ELR (cell line): ENCODE measurements around the gene MLLT3.

ENCODE experiments used
- DNase-seq: peaks from one replicate; pipeline ENCODE4 v3.0.0-alpha.2; 2015; ENCODE audit warnings: low read depth

Gene MLLT3

DNA sequence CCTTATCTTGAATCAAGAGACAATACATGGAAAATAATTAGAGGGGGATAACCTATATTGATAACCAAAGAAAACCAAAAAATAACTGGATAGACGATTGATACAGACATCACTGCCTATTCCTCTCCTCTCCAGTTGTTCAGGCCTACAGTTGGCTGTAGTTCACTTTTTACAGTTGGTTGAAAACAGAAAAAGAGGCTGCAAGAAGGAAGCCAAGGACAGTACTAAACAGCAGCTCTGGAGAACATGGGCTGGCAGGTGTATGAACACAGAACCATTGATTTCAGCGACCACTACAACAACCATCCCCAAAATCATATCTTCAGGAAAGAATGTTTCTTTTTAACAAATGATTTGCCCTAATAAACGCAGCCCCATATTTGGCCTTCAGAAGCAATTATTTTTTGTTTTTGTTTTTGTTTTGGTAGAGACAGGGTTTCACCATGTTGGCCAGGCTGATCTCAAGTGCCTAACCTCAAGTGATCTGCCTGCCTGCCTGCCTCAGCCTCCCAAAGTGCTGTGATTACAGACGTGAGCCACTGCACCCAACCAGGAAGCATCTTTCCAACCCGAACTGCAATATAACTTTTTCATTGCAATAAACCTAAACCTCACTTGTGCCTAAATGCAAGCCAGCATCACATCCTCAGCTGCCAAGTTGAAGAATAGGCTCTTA is 64.3 kb downstream of the MLLT3 start:
- DNase-seq, result no peak

DNA sequence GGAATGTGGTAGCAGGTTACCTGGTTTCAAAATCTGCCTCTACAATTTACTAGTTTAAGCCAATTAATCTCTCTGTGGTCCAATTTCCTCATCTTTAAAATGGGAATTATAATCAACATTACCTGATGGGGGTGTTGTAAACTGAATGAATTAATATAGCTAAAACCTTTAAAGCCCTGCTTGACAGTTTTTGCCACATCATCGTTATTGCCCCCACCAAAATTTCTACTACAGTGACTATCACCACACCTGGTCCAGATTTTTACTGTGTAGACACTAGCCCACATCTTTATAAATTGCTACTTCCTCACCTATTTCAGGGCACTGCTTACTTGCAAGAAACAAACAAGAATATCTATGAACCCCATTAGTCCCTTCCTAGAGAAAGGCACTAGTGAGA is 65.0 kb downstream of the MLLT3 start:
- no peak for DNase-seq

DNA sequence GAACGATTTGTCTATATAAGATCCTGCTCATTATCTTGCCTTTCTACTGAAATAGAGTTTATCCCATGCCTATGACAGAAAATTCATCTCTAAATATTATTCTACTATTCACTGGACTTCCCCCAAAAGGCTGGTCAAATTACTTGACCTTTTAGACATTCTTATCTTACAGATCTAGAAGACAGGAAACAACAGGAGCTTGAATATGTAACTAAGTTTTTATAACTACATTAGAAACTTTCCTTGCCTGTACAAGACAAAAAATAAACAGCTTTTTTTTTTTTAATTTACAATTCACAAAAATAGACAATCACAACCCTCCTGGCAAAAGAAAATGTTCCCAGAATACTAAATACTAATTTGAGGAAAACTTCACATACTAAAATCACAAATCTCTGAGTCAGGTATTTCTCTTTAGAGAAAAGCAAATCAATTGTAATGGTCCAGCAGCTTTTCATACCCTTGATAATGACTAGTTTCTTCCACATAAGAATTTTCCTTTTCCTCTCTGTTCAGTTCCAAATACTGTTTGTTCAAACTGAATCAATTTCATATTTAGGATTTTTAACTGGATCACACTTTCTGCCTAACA is 68.6 kb downstream of the MLLT3 start:
- peak; percentile 35 for DNase-seq

DNA sequence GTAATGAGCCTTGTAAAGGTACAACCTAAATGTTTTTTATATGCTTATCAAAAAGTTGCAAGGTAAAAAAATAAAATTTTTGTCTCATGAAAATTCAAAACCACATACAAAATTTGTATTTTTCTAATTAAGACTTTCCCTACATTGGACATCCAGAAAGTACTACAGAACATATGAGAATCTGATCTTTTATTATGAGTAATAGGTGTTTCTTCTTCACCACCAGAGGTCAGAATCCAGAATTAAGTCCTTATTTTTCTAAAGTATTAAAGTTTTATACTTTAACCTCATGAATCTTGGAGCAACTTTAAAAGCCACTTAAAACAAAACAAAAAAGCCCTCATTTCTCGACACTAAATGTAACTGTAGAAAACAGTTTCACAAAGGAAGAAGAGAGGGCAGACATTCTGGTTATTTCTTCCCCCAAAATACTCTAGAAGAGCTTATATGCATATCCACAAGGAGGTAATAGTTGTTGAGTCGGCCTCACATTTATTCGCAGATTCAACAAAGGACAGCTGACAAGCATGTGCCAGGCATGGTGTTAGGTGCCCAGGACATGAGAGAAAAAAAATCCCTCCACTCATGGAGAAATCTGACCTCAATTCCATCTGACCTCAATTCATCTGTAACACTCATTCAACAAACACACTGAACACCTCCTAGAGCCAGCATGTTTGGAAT is 69.3 kb downstream of the MLLT3 start:
- DNase-seq, result peak; percentile 33

DNA sequence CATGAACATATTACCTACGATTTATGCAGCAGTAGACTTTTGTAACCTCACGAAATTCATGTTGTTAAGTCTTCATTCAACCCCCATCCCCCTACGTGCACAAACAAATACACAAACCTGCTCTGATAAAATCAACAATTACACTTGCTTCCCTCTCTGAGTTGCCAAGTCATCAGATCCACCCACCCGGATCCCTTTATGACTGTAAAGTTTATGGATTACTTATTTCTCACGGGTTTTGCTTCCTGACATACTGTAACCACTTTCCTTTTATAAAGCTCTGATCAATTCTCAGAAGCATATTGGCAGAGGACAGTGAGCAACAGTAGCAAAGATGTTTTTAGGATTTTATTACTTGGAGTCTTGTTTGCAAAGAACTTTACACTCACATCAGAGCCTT is 70.5 kb downstream of the MLLT3 start:
- peak; percentile 19 for DNase-seq

DNA sequence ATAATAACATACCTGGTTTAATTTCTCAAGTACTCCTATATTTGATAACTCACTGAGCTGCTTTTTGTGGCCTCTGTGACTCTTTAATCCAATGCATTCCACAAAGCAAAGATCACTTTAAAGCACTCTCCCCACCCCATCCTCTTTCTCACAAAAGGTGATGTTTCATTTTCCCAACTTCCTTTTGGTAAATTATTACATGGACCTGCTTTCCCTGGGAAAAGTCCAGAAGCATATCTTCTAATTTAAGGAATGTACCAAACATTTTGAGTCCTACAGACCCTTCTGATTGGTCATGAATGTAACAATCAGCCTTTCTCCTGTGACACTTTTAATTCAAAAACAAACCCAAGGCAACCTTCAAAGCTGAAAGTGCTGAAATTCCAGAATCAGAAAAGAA is 71.1 kb downstream of the MLLT3 start:
- DNase-seq, result peak; percentile 54

DNA sequence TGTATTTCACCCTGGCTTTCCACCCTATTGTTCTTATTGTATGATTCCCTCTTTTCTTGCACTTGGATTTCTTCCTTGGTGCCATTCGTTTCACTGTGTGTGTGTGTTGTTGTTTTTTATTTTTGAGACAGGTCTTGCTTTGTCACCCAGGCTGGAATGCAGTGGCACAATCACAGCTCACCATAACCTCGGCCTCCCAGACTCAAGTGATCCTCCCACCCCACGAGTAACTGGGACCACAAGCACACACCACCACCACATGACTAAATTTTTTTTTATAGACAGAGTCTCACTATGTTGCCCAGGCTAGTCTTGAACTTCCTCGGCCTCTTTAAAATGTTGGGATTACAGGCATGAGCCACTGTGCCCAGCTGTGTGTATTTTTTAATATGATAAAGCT is 72.0 kb downstream of the MLLT3 start:
- no peak for DNase-seq

DNA sequence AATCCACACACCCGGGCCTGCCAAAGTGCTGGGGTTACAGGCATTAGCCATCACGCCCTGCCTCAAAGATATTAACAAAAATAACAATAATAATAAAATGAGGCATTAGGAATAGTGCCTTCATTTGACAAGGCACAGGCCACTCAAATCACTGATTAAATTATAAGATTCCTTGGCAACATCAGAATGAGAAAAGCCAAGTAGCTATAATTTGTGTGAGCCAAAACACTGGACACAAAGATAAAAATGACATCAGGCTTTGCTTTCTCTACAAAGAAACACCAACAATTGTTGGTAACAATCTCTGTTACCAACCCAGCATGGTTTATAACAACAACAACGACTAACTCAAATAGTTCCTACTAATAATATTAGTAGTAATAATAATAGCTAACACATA is 73.2 kb downstream of the MLLT3 start:
- DNase-seq, result no peak

DNA sequence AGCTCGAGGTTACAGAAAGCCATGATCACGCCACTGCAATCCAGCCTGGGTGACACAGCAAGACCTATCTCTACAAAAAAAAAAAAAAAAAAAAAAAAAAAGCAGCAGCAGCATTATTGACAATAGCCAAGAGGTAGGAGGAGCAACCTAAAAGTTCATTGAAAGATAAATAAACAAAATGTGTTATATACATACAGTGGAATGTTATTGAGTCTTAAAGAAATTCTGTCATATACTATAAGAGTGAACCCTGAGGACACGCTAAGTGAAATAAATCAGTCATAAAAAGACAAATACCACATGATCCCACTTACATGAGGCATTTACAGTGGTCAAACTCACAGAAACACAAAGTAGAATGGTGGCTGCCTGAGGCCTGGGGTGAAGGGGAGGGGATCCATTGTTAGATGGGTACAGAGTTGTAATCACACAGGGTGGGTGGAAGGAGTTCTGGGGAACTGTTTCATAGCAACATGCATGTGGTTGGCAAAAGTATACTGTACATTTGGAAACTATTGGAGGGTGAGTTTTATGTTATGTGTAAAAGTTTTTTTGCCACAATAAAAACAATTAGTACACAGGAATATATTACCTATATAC is 77.2 kb downstream of the MLLT3 start:
- DNase-seq, result no peak

DNA sequence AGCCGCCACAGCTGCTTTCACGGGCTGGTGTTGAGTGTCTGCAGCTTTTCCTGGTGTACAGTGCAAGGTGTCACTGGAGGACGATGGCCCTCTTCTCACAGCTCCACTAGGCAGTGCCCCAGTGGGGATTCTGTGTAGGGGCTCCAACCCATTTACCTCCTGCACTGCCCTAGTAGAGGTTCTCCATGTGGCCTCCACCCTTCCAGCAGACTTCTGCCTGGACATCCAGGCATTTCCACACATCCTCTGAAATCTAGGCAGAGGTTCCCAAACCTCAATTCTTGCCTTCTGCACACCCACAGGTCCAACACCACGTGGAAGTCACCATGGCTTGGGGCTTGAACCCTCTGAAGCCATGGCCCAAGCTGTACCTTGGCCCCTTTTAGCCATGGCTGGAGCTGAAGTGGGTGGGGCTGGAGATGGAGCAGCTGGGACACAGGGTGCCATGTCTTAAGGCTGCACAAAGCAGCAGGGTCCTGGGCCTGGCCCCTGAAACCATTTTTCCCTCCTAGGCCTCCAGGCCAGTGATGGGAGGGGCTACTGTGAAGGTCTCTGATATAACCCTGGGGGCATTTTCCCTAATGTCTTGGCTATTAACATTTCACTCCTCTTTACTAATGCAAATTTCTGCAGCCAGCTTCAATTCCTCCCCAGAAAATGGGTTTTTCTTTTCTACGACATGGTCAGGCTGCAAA is 82.0 kb downstream of the MLLT3 start:
- no peak for DNase-seq

DNA sequence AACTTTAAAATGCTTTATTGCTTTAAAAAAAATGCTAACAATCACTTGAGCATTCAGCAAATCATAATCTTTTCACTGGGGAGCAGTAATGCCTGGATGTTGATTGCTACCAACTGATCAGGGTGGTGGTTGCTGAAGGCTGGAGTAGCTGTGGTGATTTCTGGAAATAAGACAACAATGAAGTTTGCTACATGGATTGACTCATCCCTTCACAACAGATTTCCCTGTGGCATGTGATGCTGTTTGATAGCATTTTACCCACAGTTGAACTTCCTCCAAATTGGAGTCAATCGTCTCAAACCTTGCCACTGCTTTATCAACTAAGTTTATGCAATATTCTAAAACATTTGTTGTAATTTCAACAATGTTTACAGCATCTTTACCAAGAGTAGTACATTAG is 83.3 kb downstream of the MLLT3 start:
- no peak for DNase-seq

DNA sequence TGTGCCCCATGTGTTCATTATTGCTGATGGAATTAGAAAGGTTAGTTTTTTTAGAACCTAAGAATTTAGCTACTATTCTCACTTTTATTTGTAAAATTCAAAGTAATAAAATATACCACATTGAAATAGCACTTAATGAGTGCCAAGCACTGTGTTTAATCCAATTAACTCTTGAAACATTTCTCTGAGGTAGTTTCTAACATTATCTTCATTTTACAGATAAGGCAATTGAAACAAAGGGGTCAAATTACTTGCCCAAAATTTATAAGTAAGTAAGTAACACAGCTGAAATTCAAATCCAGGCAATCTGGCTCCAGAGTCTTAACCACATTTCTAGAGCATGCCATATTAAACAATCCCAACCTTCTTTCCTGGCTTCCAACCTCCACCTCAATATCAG is 84.2 kb downstream of the MLLT3 start:
- DNase-seq, result no peak

DNA sequence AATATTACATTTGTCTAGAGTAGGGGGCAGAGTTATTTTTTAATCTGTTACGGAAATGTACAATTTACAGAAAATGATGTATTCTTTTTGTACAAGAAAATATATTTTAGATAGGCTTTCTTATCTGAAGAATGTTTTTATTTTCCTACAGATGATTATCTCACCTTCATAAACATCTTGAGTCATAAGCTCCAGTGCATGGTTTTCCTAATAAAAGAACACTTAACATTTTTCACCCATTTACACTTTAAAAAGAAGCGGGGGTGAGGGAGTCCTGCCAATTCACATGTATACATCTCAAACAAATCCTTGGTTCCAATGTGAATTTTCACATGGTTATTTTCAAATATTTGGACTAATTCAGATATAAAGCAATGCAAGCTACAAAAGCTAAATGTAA is 85.0 kb downstream of the MLLT3 start:
- no peak for DNase-seq

DNA sequence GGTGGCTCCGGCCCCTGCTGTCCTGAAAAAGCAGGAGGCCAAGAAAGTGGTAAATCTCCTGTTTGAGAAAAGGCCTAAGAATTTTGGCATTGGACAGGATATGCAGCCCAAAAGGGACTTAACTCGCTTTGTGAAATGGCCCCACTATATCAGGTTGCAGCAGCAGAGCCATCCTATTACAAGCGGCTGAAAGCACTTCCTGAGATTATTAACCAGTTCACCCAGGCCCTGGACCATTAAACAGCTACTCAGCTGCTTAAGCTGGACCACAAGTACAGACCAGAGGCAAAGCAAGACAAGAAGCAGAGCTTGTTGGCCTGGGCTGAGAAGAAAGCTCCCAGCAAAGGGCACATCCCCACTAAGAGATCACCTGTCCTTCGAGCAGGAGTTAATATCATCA is 89.7 kb downstream of the MLLT3 start:
- DNase-seq, result no peak

DNA sequence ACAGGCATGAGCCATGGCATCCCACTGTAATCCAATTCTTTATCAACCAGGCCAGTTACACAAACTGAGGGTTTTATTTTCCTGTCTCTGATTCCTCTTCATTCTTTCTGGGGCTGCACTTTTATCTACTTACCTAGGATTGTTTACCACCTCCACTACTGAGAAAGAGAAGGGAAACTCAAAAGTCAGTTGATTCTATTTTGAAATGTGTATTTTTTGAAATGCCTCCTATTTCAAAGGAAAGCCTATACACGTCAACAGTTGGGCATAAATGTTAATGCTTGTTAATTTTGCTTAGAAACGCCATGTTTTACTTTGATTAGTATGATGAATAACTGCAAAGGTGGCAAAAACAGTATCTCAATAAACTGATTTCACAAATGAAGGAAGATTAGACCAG is 92.5 kb downstream of the MLLT3 start:
- DNase-seq, result no peak

DNA sequence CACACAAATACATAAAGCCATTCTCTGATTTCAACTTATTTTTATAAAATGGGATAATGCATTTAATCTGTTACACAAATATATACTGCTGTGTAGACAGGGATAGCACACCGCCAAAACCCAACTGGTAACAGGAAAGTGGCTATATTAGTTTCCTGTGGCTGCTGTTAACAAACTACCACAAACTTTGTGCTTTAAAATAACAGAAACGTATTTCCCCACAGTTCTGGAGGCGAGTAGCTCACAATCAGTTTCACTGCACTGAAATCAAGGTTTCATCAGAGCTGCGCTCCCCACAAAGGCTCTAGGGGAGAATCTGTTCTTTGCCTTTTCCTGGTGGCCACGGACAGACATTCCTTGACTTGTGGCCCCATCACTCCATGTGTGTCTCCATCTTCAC is 94.0 kb downstream of the MLLT3 start:
- DNase-seq, result no peak

DNA sequence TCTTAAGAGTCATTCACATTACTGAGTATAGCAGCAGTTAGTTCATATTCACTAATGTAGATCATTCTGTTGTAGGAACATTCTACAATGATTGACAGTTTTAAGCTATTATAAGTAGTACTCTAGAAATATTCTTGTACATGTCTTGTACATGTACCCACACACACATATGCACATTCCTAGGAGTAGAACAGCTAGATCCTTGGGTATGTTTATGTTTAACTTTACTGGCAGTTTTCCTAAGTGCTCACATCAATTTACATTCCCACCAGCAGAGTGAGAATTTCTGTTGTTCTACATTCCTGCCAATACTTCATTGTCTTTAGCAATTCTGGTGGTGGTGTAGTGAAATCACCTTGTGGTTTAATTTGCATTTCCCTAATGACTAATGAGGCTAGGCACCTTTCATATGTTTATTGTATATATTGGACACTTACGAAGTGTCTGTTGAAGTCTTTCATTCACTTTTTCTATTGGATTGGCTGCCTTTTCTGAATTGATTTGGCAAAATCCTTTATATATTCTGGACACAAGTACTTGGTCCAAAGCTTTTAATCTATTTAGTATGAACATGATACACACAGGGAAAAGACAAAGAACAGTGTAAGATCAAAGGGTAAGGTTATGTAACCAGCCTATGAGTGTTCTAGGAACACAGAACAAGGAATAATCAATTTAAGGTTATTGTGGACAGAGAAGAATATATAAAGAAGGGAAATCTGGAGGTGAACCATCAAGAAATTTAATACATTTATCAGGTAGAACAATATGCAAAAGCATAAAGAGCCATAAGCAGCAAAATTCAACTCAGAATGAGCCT is 95.6 kb downstream of the MLLT3 start:
- DNase-seq, result no peak

DNA sequence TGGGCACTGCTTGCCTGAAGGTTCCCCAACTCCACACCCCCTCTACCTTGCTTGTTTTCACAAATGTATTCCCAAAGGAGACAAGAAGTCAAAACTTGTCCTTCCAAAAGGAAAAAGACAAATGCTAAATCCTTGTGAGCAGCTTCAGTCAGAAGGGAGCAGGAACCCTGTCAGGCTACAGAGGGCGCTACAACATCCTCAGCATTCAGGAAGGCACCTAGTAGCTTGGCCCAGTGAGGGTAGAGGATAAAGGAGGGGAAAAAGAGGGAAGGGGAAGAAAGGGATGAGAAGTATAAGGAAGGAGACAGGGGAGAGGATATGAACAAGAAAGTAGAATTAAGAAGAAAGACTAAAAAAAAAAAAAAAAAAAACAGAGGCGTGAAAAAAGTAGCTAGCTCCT is 97.5 kb downstream of the MLLT3 start:
- peak; percentile 32 for DNase-seq

DNA sequence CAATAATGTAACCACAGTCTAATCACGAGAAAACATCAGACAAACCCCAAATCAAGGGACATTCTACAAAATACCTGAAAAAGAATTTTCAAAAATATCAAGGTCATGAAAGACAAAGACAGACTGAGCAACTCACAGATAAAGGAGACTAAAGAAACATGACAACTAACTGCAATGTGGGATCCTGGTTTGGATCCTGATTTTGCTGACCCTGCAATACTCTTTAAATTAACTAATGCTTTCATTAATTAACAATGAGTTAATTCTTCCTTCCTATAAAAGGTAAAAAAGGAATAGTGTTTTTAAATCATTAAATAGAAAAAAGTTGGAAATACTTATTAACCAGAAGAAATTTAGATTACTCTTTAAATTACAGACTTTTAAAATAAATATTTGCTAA is 103.6 kb downstream of the MLLT3 start:
- no peak for DNase-seq

DNA sequence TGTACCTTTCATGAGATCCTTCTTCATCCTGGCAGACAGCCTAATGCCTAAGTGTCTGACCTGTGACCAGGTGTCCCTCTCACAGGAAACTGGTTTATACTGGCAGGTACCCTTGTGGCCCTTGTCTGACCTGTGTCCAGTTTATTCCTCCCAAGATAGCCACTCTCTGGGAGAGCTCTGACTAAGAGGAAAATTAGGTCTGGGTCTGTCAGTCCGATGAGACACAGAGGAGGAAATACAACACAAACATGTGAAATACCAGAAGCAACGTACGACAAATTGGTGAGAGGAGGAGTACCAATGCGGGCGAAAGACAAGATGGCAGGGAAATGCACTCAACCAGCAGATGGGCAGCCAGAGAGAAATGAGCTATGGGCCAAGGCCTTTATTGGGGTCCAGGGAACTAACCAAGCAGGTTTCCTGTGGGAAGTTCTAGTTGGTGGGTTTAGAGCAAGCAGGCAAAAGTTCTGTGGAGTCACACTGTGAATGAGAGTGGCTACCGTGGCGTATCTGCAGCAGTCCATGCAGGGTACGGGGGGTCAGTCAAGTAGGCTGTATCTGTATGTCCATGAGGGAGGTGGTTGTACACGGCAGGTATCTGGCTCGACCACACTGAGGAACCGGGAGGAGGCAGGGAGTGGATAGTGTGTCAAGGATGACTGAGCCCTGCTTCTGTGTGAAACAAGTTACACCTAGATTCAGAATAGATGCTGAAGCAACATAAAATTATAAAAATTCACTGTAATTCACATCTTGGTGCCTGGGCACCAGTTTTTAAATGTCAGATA is 109.0 kb downstream of the MLLT3 start:
- peak; percentile 10 for DNase-seq

DNA sequence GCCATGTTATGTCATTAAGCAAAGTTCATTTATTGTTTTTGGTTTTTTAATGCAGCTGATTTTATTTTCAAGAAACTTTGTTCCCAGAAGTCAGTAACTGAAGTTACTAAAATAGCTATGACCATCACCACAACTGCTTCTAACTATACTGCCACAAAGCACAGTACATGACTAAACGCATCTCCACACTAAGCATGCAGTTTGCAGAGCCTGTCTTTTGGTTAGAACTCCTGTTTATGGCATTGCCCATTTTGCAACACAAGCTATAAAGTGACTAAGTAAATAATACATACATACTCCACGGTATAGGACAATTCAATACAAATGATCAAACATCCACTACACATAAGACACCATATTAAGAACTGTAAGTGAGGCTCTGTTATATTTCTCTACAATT is 109.7 kb downstream of the MLLT3 start:
- DNase-seq, result peak; percentile 7
